Activated CD8-positive, alpha-beta T cell treated with anti-CD3 and anti-CD28 coated beads for 36 hours (primary cell): ENCODE data around the gene CAPN3. TPM values are rescaled to one million over a fixed set of nuclear protein-coding genes. Genes with fewer than 3 reads are reported as not detected.

Source experiments
- ATAC-seq: fragments of 200-7000 bp; cut with Tn5 transposase; one replicate; pipeline ENCODE4 v1.10.0; 2021; ENCODE audit warnings: mild to moderate bottlenecking, moderate library complexity
- CTCF ChIA-PET: fragments of 350-600 bp; sonication (Branson Sonifier 250); formaldehyde crosslinking; loops from one replicate; lab custom pipeline; 2021; ENCODE audit warnings: antibody characterized with exemption; lab: Charles Lee
- POLR2A ChIA-PET: fragments of 350-600 bp; sonication (Branson Sonifier 250); formaldehyde crosslinking; loops from one replicate; lab custom pipeline; 2021; ENCODE audit warnings: antibody characterized with exemption; lab: Charles Lee
- DNase-seq: peaks from one replicate; pipeline ENCODE4 v3.0.0-alpha.2; 2020
- H3K27ac Mint-ChIP-seq: one replicate; pipeline ENCODE4 v1.8.0; 2021; ENCODE audit warnings: mild to moderate bottlenecking, mixed read lengths
- H3K27me3 Mint-ChIP-seq: one replicate; pipeline ENCODE4 v1.8.0; 2021; ENCODE audit warnings: mixed read lengths
- H3K36me3 Mint-ChIP-seq: one replicate; pipeline ENCODE4 v1.8.0; 2021; ENCODE audit warnings: low read depth, mixed read lengths
- H3K4me1 Mint-ChIP-seq: one replicate; pipeline ENCODE4 v1.8.0; 2021; ENCODE audit warnings: low read depth, mixed read lengths
- H3K4me3 Mint-ChIP-seq: one replicate; pipeline ENCODE4 v1.8.0; 2021; ENCODE audit warnings: mild to moderate bottlenecking, moderate library complexity, mixed read lengths
- H3K9me3 Mint-ChIP-seq: one replicate; pipeline ENCODE4 v1.8.0; 2021; ENCODE audit warnings: mixed read lengths
- CTCF ChIP-seq: fragments of 200-600 bp; IDR thresholded peaks from one replicate; pipeline ENCODE4 v1.8.0; 2022; ENCODE audit warnings: antibody characterized with exemption, mild to moderate bottlenecking
- intact Hi-C: fragments of 100-400 bp; cut with micrococcal nuclease; formaldehyde crosslinking; loops from one replicate; pipeline ENCODE4 v1.10.0; 2022
- total RNA-seq, 2 experiments: library from RNA; stranded (reverse); gene quantifications; one replicate each; pipeline ENCODE4 v1.2.3, GENCODE V29; 2021

CAPN3 gene
- total RNA-seq, 2 experiments from 2014 or later: 3.3 to 3.5 TPM

- DNase-seq (no peak), ATAC-seq (no peak)
- intact Hi-C loops: no loop called here
- H3K4me1 Mint-ChIP-seq: no peaks in the 10 kb centered on the region
- no peaks in the 10 kb centered on the region for H3K36me3 Mint-ChIP-seq
- H3K27ac Mint-ChIP-seq: no peak overlapping the region
- ChIA-PET POLR2A (no interaction called here), CTCF (interaction anchor here (0.8 to 1.3 kb wide), 2 partner anchors 25 to 79 kb away, joined by 3 read pairs; no protein-coding TSS in a partner anchor)
- no peak overlapping the region for H3K4me3 Mint-ChIP-seq
- H3K27me3 Mint-ChIP-seq: no peaks in the 10 kb centered on the region
- no peaks in the 10 kb centered on the region for H3K9me3 Mint-ChIP-seq
- TF ChIP-seq CTCF: no peak
These were observed 33.2 kb downstream of the CAPN3 start for GRCh38 chr15:42392309-42393024.

- CTCF ChIA-PET: no interaction called here
- TF ChIP-seq CTCF: no peak
- Mint-ChIP-seq H3K36me3 (no peaks in the 10 kb centered on the region), H3K9me3 (no peaks in the 10 kb centered on the region), H3K4me1 (no peaks in the 10 kb centered on the region), H3K27me3 (no peaks in the 10 kb centered on the region), H3K4me3 (no peak overlapping the region), H3K27ac (no peak overlapping the region)
- ATAC-seq: no peak
- POLR2A ChIA-PET: no interaction called here
- intact Hi-C loops: no loop called here
- DNase-seq: no peak
These were observed 34.8 kb downstream of the CAPN3 start for GRCh38 chr15:42394106-42394505.

- Mint-ChIP-seq H3K9me3 (no peaks in the 10 kb centered on the region), H3K27me3 (no peaks in the 10 kb centered on the region), H3K27ac (no peak overlapping the region), H3K4me3 (no peak overlapping the region), H3K36me3 (no peaks in the 10 kb centered on the region), H3K4me1 (no peaks in the 10 kb centered on the region)
- POLR2A ChIA-PET: no interaction called here
- DNase-seq (no peak), ATAC-seq (no peak)
- no peak for TF ChIP-seq CTCF
- intact Hi-C loops: no loop called here
- CTCF ChIA-PET: no interaction called here
These were observed 36.5 kb downstream of the CAPN3 start for GRCh38 chr15:42395838-42396237.

- ChIA-PET CTCF (no interaction called here), POLR2A (interaction anchor here (2.2 kb wide), 1 partner anchor 129 kb away, joined by 5 read pairs; the partner anchor contains the start of genes GANC and TMEM87A)
- Mint-ChIP-seq H3K36me3 (no peaks in the 10 kb centered on the region), H3K9me3 (no peaks in the 10 kb centered on the region), H3K27me3 (no peaks in the 10 kb centered on the region), H3K4me3 (peak overlapping the region; percentile 65), H3K4me1 (peaks cover 5% of the 10 kb centered on the region), H3K27ac (peak overlapping the region; percentile 74)
- TF ChIP-seq CTCF: no peak
- intact Hi-C loops: no loop called here
- ATAC-seq: peak; percentile 77
- DNase-seq: peak; percentile 27
These were observed 42.5 kb downstream of the CAPN3 start for GRCh38 chr15:42401544-42402454.
